Measurements from ENCODE around the gene PGAP2.
"Not testable (repeated sequence)": the region's sequence is repeated elsewhere in the genome, so short reads cannot be mapped to it uniquely, and the experiment has no call there.

PGAP2 gene

GRCh38 chr11:3807909-3808860 lies at the start of gene PGAP2:
PGAP2 (plus strand) TSS chr11:3808560; CDS start chr11:3811260, 2,700 bp downstream.
- peak; percentile 40 for DNase-seq (ENCODE audit: low read depth)

DNA sequence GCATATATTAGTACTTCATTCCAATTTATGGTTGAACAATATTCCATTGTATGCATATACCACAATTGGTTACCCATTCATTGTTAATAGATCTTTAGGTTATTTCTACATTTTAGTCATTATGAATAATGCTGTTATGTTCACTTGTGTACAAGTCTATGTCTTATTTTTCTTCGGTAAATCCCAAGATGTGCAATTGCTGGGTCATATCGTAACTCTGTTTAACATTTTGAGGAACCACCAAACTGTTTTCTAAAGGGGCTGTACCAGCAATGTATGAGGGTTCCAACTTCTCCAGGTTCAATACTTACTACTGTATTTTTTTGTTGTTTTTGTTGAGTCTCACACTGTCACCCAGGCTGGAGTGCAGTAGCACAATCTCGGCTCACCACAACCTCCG lies 44.1 kb upstream of the PGAP2 start:
- no peak for DNase-seq (ENCODE audit: low read depth)

GRCh38 chr11:3766836-3767235 lies 41.5 kb upstream of the PGAP2 start:
- not testable (repeated sequence) for DNase-seq (ENCODE audit: low read depth)

DNA sequence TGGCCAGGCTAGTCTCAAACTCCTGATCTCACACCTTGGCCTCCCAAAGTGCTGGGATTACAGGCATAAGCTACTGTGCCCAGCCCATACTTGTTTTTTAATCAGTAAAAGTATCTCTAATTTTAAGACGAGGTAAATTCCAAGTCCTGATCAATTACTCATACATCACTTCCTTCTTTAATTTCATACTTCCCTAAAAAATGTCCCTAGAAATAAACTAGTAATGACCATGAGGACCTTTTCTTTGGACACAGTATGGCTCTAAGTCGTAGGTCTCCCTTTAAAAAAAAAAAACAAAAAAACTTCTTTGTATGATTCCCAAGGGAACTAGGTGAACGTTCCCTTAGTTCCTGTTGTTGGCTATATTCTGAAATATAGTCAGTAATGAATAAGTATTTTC lies 40.8 kb upstream of the PGAP2 start:
- no peak for DNase-seq (ENCODE audit: low read depth)

GRCh38 chr11:3773180-3773579 lies 35.2 kb upstream of the PGAP2 start:
- no peak for DNase-seq (ENCODE audit: low read depth)

GRCh38 chr11:3775736-3776406 lies 32.5 kb upstream of the PGAP2 start:
- no peak for DNase-seq (ENCODE audit: low read depth)

DNA sequence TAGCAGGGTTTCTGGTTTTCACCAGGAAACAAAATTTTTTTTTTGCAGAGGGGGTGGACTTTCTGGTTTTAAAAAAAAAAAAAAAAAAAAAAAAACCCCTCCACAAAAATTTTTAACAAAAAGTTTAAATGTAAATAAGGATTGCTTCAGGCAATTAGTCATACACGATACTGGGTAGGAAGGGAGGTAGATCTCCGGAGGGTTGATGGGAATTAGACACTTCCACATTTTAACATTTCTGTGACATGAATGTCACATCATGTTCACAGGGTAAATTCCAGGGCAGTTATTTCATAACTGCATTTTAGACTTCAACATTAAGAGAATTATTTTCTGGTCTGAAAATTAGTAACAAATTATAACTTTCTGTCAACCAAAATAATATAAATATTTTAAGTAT lies 26.9 kb upstream of the PGAP2 start:
- DNase-seq (ENCODE audit: low read depth) = no peak

- DNase-seq (ENCODE audit: low read depth) = no peak
Observed at GRCh38 chr11:3782963-3783362, 25.4 kb upstream of the PGAP2 start.

GRCh38 chr11:3783611-3784010 lies 24.7 kb upstream of the PGAP2 start:
- DNase-seq (ENCODE audit: low read depth) = no peak

DNA sequence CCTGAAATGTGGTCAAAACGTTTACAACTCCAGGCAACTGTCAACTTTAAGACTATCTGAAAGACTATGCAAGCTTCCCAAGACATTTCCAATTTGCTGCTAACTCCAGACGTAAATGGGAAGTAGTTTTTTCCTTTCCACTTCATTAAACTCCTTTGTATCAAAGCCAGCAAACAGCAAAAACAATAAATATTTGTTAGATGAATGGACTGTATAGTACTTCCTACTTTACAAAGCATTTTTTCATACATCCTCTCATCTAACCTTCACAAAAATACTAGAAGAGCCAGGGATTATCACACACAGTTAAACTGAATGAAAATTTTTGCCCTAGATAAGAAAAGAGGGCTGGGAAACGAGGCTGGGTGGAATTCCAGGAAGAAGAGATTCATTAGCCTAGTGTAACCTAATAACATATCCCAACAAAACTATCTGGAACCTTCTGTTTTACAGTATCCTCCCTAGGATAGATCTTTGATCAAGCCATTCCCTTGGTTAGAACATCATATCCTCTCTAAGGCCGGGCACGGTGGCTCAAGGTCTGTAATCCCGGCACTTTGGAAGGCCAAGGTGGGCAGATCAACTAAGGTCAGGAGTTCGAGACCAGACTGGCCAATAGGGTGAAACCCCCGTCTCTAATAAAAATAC lies 21.5 kb upstream of the PGAP2 start:
- DNase-seq (ENCODE audit: low read depth) = no peak

DNA sequence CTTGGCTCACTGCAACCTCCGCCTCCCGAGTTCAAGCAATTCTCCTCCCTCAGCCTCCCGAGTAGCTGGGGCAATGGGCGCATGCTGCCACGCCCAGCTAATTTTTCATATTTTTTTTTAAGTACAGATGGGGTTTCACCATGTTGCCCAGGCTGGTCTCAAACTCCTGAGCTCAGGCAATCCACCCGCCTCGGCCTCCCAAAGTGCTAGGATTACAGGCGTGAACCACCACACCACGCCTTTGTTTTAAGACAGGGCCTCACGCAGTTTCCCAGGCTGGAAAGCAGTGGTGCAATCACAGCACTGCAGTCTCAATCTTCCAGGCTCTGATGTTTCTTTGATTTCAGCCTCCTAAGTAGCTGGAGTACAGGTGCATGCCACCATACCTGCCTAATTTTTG lies 14.0 kb upstream of the PGAP2 start:
- not testable (repeated sequence) for DNase-seq (ENCODE audit: low read depth)

- no peak for DNase-seq (ENCODE audit: low read depth)
Observed at GRCh38 chr11:3795131-3796001, 13.0 kb upstream of the PGAP2 start.

DNA sequence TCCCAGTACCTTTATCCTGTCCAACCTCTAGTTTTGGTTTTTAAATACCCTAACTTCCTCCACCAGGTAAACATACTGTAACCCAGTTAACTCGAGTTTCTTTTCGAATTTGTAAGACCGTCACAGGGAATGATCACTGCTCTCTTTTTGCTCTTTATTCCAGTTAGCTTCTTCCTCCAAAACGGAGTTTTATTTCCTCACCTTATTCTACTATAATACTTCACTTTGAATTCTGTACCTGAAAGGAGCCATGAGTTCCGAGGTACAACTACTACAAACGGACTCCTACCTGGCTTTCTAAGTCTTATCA lies 12.4 kb upstream of the PGAP2 start:
- no peak for DNase-seq (ENCODE audit: low read depth)

GRCh38 chr11:3796346-3796745 lies 12.0 kb upstream of the PGAP2 start:
- DNase-seq (ENCODE audit: low read depth) = no peak

GRCh38 chr11:3796801-3797328 lies 11.5 kb upstream of the PGAP2 start:
- no peak for DNase-seq (ENCODE audit: low read depth)

DNA sequence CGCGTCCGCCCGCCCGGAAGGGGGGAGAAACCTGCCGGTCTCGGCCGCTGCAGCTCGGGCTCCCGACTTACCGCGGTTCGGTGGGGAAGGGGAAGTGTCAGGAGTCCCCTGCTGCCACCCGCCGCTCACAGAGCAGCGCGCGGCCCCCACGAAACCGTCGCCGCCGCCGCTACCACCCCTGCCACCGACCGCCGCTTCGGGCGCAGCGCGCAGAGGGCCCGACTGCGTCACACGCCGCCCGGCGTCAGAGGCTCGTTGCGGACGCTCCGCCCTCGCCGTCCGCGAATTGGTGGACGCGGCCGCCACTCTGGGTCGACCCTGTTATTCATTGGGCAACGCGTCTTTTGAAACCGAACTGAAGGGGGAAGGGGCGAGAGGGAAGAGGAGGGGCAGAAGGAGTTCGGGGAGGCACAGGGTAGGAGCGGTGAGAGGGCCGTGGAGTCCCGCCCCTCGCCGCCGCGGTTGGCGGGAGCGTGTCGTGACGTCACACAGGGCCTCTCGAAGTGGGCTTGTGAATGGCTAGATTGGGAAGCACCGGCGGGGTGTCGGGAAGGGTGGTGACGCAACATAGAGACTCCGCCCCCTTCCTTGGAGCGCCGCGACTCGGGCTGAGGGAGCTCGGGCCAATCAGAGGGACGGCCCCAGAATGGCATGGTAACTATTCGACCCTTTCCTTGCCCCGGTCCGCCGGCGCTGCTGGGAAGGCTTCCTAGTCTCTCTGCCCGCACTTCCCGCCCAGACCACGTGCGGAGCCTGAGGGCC lies 10.8 kb upstream of the PGAP2 start, which contains the start of gene NUP98:
TSS of gene NUP98 (minus strand) at position 226 of the 762 bp plus-strand sequence. CDS start 15,437 bp downstream, outside the sequence.
- DNase-seq (ENCODE audit: low read depth) = peak; percentile 100

- no peak for DNase-seq (ENCODE audit: low read depth)
Observed at GRCh38 chr11:3799143-3799542, 9.2 kb upstream of the PGAP2 start.

GRCh38 chr11:3799873-3800272 lies 8.5 kb upstream of the PGAP2 start:
- no peak for DNase-seq (ENCODE audit: low read depth)

DNA sequence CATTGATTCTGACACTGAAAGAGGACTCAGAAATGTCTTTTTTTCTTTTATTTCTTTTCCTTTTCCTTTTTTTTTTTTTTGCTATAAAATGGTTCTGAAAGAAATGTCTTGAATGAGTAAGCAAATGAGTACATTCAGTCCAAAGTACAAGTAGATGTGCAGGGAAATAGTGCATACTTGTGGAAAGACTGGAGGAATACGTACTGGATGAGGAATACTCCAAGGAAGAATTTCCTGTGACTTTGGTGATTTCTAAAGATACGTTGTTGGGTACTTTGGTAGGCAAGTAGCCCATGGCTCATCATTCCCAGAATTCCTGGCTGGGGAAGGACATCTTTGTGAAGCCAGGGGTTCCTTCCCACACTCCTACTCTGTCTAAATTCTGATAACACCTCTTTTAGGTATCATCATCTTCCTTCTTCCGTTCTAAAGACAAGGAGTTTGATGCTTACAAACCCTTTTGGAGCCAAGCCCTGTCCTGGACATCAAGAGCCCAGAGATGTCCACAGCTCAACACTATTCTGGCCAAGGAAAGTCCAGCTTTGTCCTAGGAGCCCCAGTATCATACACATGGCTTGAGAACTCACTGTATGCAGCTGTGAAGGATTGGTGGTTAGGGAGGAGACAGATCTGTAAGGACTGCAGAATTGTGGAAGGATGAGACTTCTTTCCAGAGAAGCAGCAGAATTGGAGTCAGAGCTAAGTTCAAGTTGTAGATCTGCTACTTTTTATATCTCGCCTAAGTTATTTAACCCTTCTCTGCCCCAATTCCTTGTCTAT lies 6.2 kb upstream of the PGAP2 start:
- DNase-seq (ENCODE audit: low read depth) = no peak
